Nephron (organoid): ENCODE results near the gene DMBX1.

Experiments used
- H3K27ac Mint-ChIP-seq, 3 experiments: 2 replicates each; pipeline ENCODE4 v1.8.0; 2020; ENCODE audit warnings: mixed read lengths in 3 of 3, mild to moderate bottlenecking in 2 of 3, moderate library complexity in 1 of 3
- H3K27me3 Mint-ChIP-seq: 2 replicates; pipeline ENCODE4 v1.8.0; 2021; ENCODE audit warnings: low read depth, mild to moderate bottlenecking, moderate library complexity, mixed read lengths
- H3K36me3 Mint-ChIP-seq: 2 replicates; pipeline ENCODE4 v1.8.0; 2020; ENCODE audit warnings: low read depth, mixed read lengths
- H3K4me1 Mint-ChIP-seq: 2 replicates; pipeline ENCODE4 v1.8.0; 2020; ENCODE audit warnings: mixed read lengths
- H3K4me3 Mint-ChIP-seq, 3 experiments: 2 replicates each; pipeline ENCODE4 v1.8.0; 2020; ENCODE audit warnings: mild to moderate bottlenecking in 3 of 3, mixed read lengths in 3 of 3, moderate library complexity in 2 of 3
- H3K9me3 Mint-ChIP-seq: 2 replicates; pipeline ENCODE4 v1.8.0; 2020; ENCODE audit warnings: mixed read lengths
- TF ChIP-seq, protein P1 (sequence below), 3 experiments: fragments of 200-600 bp; sonication (generic); IDR thresholded peaks; one replicate each; pipeline ENCODE4 v1.5.0; 2021; ENCODE audit warnings: antibody characterized with exemption in 3 of 3; ENCODE audit not compliant: unreplicated experiment in 3 of 3

Gene DMBX1

GRCh38 chr1:46457178-46457577, 32.5 kb upstream of the DMBX1 start:
- Mint-ChIP-seq H3K9me3 (peaks cover 2% of the 10 kb centered on the region), H3K4me1 (no peaks in the 10 kb centered on the region), H3K27me3 (peaks cover 78% of the 10 kb centered on the region), H3K4me3 (no peak overlapping the region), H3K36me3 (no peaks in the 10 kb centered on the region), H3K27ac (no peak overlapping the region)
- TF ChIP-seq, protein P1, sequence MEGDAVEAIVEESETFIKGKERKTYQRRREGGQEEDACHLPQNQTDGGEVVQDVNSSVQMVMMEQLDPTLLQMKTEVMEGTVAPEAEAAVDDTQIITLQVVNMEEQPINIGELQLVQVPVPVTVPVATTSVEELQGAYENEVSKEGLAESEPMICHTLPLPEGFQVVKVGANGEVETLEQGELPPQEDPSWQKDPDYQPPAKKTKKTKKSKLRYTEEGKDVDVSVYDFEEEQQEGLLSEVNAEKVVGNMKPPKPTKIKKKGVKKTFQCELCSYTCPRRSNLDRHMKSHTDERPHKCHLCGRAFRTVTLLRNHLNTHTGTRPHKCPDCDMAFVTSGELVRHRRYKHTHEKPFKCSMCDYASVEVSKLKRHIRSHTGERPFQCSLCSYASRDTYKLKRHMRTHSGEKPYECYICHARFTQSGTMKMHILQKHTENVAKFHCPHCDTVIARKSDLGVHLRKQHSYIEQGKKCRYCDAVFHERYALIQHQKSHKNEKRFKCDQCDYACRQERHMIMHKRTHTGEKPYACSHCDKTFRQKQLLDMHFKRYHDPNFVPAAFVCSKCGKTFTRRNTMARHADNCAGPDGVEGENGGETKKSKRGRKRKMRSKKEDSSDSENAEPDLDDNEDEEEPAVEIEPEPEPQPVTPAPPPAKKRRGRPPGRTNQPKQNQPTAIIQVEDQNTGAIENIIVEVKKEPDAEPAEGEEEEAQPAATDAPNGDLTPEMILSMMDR (IDR thresholded peaks at IDR 0.05; ENCODE audit: unreplicated experiment in 3 of 3): no peak

GRCh38 chr1:46458190-46458589, 31.4 kb upstream of the DMBX1 start:
- Mint-ChIP-seq H3K4me3 (no peak overlapping the region), H3K27ac (no peak overlapping the region), H3K36me3 (no peaks in the 10 kb centered on the region), H3K9me3 (peaks cover 2% of the 10 kb centered on the region), H3K4me1 (no peaks in the 10 kb centered on the region), H3K27me3 (peaks cover 78% of the 10 kb centered on the region)
- TF ChIP-seq, protein P1 (IDR thresholded peaks at IDR 0.05; ENCODE audit: unreplicated experiment in 3 of 3): no peak

- TF ChIP-seq, protein P1 (IDR thresholded peaks at IDR 0.05; ENCODE audit: unreplicated experiment in 3 of 3): no peak
- H3K9me3 Mint-ChIP-seq: peaks cover 2% of the 10 kb centered on the region
- no peaks in the 10 kb centered on the region for H3K4me1 Mint-ChIP-seq
- peaks cover 76% of the 10 kb centered on the region for H3K27me3 Mint-ChIP-seq
- no peak overlapping the region for H3K27ac Mint-ChIP-seq
- H3K36me3 Mint-ChIP-seq: no peaks in the 10 kb centered on the region
- no peak overlapping the region for H3K4me3 Mint-ChIP-seq
Observed at GRCh38 chr1:46458846-46459245, 30.8 kb upstream of the DMBX1 start.

DNA sequence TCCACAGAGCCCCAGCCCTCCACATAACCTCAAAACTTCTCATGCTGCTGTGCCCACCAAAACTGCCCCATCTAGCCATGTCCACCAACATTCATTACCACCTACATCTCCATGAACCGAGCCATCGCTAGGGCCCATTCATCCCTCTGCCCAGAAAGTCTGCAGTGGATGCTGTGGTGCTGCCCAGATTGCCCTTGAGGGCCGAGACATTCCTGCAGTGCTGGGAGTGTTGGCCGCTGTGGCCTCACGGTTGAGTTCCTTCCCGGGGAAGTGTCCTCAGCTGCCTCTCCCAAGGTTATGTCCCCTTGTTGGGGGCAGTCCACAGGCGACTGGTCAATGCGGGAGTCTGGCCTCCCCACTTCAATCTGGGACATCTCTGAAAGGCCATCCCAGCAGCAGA, 30.3 kb upstream of the DMBX1 start:
- H3K27me3 Mint-ChIP-seq: peaks cover 76% of the 10 kb centered on the region
- no peaks in the 10 kb centered on the region for H3K36me3 Mint-ChIP-seq
- H3K4me3 Mint-ChIP-seq: no peak overlapping the region
- no peaks in the 10 kb centered on the region for H3K4me1 Mint-ChIP-seq
- H3K27ac Mint-ChIP-seq: no peak overlapping the region
- TF ChIP-seq, protein P1 (IDR thresholded peaks at IDR 0.05; ENCODE audit: unreplicated experiment in 3 of 3): no peak
- peaks cover 2% of the 10 kb centered on the region for H3K9me3 Mint-ChIP-seq

DNA sequence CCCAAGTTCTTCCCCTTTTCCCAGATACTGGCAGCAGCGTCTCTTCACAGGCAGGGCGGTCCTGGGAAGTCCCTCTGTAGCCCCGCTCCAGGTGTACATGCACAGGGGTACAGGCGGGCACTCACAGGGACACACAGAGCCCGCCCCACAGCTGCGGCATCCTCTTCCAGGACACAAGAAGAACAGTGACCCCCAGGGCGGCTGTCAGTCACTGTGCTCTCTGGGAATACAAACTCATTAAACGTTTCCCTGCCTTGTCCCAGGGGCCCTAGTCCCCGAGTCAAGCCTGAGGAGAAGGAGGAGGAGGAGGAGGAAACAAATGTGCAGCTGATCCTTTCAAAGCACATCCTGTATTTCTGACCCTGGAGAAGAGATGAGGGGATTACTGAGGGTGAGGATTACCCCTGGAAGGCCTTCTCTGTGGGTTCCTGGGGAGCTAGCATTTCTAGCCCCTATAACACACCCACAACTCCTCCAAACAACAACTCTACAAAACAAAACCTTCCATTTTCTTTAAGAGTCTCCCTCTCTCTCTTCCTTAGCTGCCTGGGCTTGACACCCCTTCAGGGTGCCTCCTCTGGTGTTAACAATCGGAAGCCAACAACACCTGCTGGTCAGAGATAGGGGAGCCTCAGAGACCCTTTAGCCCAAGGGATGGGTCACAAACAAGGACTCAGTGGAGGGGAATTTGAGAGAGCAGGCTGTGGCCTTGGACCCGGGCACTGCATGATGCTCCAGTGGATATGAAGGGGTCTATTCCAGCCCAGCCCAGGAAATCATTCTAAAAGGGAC, 28.4 kb upstream of the DMBX1 start:
- TF ChIP-seq, protein P1 (IDR thresholded peaks at IDR 0.05; ENCODE audit: unreplicated experiment in 3 of 3): no peak
- H3K9me3 Mint-ChIP-seq: no peaks in the 10 kb centered on the region
- H3K27me3 Mint-ChIP-seq: peaks cover 80% of the 10 kb centered on the region

More for the DNA sequence above, 28.4 kb upstream of the DMBX1 start:
- no peaks in the 10 kb centered on the region for H3K4me1 Mint-ChIP-seq
- H3K4me3 Mint-ChIP-seq: no peak overlapping the region
- no peak overlapping the region for H3K27ac Mint-ChIP-seq
- no peaks in the 10 kb centered on the region for H3K36me3 Mint-ChIP-seq
